ENCODE measurements around the gene CHAD. TPM values are rescaled to one million over a fixed set of nuclear protein-coding genes. Genes with fewer than 3 reads are reported as not detected.

Gene CHAD
- total and polyA plus RNA-seq, 2 of the 13 experiments (the other 11 are each of a cell fraction or from before 2014, with no cell fraction given): 1.4 TPM; not detected in 1

- TF ChIP-seq, protein P1, sequence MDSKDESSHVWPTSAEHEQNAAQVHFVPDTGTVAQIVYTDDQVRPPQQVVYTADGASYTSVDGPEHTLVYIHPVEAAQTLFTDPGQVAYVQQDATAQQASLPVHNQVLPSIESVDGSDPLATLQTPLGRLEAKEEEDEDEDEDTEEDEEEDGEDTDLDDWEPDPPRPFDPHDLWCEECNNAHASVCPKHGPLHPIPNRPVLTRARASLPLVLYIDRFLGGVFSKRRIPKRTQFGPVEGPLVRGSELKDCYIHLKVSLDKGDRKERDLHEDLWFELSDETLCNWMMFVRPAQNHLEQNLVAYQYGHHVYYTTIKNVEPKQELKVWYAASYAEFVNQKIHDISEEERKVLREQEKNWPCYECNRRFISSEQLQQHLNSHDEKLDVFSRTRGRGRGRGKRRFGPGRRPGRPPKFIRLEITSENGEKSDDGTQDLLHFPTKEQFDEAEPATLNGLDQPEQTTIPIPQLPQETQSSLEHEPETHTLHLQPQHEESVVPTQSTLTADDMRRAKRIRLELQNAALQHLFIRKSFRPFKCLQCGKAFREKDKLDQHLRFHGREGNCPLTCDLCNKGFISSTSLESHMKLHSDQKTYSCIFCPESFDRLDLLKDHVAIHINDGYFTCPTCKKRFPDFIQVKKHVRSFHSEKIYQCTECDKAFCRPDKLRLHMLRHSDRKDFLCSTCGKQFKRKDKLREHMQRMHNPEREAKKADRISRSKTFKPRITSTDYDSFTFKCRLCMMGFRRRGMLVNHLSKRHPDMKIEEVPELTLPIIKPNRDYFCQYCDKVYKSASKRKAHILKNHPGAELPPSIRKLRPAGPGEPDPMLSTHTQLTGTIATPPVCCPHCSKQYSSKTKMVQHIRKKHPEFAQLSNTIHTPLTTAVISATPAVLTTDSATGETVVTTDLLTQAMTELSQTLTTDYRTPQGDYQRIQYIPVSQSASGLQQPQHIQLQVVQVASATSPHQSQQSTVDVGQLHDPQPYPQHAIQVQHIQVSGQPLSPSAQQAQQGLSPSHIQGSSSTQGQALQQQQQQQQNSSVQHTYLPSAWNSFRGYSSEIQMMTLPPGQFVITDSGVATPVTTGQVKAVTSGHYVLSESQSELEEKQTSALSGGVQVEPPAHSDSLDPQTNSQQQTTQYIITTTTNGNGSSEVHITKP (CRISPR knock-in tag; IDR thresholded peaks at IDR 0.05; ENCODE audit: low read depth): no peak
- TF ChIP-seq ZNF605 (CRISPR knock-in tag; IDR thresholded peaks at IDR 0.05) (peak; percentile 86), KDM6A (CRISPR knock-in tag; IDR thresholded peaks at IDR 0.05; ENCODE audit: low read depth) (no peak; the same call in 1 of the 2 replicates), NRL (CRISPR knock-in tag; IDR thresholded peaks at IDR 0.05; ENCODE audit: borderline replicate concordance) (peak; percentile 77), ZNF333 (CRISPR knock-in tag; IDR thresholded peaks at IDR 0.05; ENCODE audit: borderline replicate concordance) (no peak), ZNF225 (CRISPR knock-in tag; IDR thresholded peaks at IDR 0.05) (peak; percentile 55; the same call in 1 of the 2 replicates), SP2 (CRISPR knock-in tag; IDR thresholded peaks at IDR 0.05) (peak; percentile 31; the same call in 1 of the 2 replicates), PCBP2 (optimal IDR thresholded peaks at IDR 0.05; ENCODE audit: low read depth, low read length, poor library complexity, severe bottlenecking) (no peak), MTA1 (CRISPR knock-in tag; IDR thresholded peaks at IDR 0.05; ENCODE audit: borderline replicate concordance) (peak; percentile 86), MYNN (CRISPR knock-in tag; IDR thresholded peaks at IDR 0.05; ENCODE audit: low read depth) (no peak; the same call in 1 of the 2 replicates), NFE2 (CRISPR knock-in tag; IDR thresholded peaks at IDR 0.05) (no peak)
- TF ChIP-seq, protein P2, sequence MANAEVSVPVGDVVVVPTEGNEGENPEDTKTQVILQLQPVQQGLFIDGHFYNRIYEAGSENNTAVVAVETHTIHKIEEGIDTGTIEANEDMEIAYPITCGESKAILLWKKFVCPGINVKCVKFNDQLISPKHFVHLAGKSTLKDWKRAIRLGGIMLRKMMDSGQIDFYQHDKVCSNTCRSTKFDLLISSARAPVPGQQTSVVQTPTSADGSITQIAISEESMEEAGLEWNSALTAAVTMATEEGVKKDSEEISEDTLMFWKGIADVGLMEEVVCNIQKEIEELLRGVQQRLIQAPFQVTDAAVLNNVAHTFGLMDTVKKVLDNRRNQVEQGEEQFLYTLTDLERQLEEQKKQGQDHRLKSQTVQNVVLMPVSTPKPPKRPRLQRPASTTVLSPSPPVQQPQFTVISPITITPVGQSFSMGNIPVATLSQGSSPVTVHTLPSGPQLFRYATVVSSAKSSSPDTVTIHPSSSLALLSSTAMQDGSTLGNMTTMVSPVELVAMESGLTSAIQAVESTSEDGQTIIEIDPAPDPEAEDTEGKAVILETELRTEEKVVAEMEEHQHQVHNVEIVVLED (CRISPR knock-in tag; IDR thresholded peaks at IDR 0.05; ENCODE audit: borderline replicate concordance): peak; percentile 95
- TF ChIP-seq, protein P3, sequence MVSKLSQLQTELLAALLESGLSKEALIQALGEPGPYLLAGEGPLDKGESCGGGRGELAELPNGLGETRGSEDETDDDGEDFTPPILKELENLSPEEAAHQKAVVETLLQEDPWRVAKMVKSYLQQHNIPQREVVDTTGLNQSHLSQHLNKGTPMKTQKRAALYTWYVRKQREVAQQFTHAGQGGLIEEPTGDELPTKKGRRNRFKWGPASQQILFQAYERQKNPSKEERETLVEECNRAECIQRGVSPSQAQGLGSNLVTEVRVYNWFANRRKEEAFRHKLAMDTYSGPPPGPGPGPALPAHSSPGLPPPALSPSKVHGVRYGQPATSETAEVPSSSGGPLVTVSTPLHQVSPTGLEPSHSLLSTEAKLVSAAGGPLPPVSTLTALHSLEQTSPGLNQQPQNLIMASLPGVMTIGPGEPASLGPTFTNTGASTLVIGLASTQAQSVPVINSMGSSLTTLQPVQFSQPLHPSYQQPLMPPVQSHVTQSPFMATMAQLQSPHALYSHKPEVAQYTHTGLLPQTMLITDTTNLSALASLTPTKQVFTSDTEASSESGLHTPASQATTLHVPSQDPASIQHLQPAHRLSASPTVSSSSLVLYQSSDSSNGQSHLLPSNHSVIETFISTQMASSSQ (IDR thresholded peaks at IDR 0.05; ENCODE audit: low read depth): 0 out of 2 replicates have a peak, but pooled peaks have one; percentile 12
- TF ChIP-seq, protein P3 (CRISPR knock-in tag; IDR thresholded peaks at IDR 0.05; ENCODE audit: borderline replicate concordance): peak; percentile 76
- TF ChIP-seq, protein P4, sequence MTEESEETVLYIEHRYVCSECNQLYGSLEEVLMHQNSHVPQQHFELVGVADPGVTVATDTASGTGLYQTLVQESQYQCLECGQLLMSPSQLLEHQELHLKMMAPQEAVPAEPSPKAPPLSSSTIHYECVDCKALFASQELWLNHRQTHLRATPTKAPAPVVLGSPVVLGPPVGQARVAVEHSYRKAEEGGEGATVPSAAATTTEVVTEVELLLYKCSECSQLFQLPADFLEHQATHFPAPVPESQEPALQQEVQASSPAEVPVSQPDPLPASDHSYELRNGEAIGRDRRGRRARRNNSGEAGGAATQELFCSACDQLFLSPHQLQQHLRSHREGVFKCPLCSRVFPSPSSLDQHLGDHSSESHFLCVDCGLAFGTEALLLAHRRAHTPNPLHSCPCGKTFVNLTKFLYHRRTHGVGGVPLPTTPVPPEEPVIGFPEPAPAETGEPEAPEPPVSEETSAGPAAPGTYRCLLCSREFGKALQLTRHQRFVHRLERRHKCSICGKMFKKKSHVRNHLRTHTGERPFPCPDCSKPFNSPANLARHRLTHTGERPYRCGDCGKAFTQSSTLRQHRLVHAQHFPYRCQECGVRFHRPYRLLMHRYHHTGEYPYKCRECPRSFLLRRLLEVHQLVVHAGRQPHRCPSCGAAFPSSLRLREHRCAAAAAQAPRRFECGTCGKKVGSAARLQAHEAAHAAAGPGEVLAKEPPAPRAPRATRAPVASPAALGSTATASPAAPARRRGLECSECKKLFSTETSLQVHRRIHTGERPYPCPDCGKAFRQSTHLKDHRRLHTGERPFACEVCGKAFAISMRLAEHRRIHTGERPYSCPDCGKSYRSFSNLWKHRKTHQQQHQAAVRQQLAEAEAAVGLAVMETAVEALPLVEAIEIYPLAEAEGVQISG (CRISPR knock-in tag; IDR thresholded peaks at IDR 0.05): peak; percentile 99
Observed at GRCh38 chr17:50478391-50479381, 10.0 kb upstream of the CHAD start, which contains the start of gene RSAD1 (continued).
